ENCODE data around the gene FKBP8. TPM values are rescaled to one million over a fixed set of nuclear protein-coding genes. Genes with fewer than 3 reads are reported as not detected.

Gene FKBP8
- total and polyA plus RNA-seq, 2 of the 4 experiments (the other 2 are of a cell fraction), result 153 to 289 TPM

DNA sequence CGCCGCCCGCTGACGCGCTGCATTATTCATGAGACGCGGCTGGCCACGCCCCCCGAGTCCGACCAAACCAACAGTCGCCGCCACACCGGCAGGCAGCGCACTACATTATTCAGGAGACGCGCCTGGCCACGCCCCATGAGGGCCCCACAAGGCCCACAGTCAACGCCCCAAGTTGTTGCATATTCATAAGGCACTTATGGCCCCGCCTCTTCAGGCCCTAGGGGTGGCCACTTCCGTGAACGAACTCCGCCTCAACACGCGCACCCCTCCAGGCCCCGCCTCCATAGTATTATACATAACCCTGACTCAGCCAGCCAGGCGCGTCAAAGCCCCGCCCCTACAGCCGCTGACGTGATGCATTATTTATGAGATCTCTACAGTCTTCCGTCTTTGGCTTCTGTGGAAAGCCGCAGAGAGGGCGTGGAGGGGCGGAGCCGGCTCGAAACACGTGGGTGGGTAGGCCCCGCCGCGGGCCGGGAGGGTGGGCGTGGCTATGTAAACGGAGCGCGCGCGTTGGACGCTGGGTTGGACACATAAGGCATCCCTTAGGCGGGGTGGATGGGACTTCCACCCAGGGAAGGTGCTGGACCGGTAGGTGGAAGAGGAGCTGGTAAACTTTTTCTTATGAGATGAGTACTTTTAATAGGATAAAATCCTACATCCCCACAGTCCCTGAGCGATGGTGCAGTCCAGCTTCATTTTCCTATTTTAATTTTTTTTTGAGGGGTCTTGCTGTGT, 21.1 kb downstream of the FKBP8 start (continued):
- TF ChIP-seq RFX5 (IDR thresholded peaks at IDR 0.05; ENCODE audit: low read depth, low read length), result no peak
- TF ChIP-seq BHLHE40 (IDR thresholded peaks at IDR 0.05; ENCODE audit: low read depth, low read length), result no peak; the same call in 1 of the 2 replicates
- peak; percentile 12; the same call in 1 of the 2 replicates for TF ChIP-seq CEBPB (IDR thresholded peaks at IDR 0.05; ENCODE audit: low read depth, low read length)

DNA sequence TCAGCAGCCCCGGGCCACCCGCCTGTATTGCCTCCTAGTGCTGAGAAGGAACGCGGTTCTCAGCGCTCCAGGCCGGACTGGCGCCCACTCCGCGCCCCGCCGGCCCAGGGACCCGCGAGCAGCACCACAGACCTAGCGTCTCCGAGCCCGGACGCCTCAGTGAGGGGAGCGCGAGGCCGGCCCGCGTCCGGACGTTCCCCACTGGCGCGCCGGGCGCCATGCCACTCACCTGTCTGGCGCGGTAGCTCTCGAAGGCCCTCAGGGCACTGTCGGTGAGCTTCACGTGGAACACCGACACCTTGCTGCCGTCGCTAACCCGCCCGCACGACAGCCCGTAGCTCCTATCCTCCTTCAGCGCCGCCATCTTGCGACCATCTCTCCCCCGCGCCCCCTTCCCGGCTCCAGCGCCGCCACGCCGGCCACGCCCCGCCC, 21.7 kb downstream of the FKBP8 start, which contains the start of gene ELL:
TSS of gene ELL (minus strand) at position 379 of the 432 bp plus-strand sequence. CDS start at position 364, 15 bp downstream.
- BruUV-seq (replicated peaks), result no TSS peak
- dilution Hi-C loops (cut with HindIII; ENCODE audit: low sequenced_read_pairs, unreplicated experiment), result no loop called here

More for the DNA sequence above, 21.7 kb downstream of the FKBP8 start, which contains the start of gene ELL:
- H3K56ac ChIP-seq (ENCODE audit: extremely low read depth, insufficient read depth, low read length), result peak within 1 kb of the TSS; percentile 64
- no peaks in the 10 kb centered on the region for H3K9me3 ChIP-seq (ENCODE audit: control insufficient read depth, insufficient read depth, low read length)
- H4K8ac ChIP-seq (ENCODE audit: low read depth in 2 of 2, low read length in 2 of 2), result peak within 1 kb of the TSS; percentile 81 to 97
- DNase-seq (no peak), ATAC-seq (ENCODE audit: low read depth) (peak; percentile 0)
- H3K18ac ChIP-seq (ENCODE audit: low read depth, low read length), result peak within 1 kb of the TSS; percentile 63
- H3K27me3 ChIP-seq (ENCODE audit: control insufficient read depth, insufficient read depth, low read length), result no peaks in the 10 kb centered on the region
- peaks cover 2% of the 10 kb centered on the region; the same call in 1 of the 2 replicates for H3K4me1 ChIP-seq (ENCODE audit: control insufficient read depth, insufficient read depth, low read length)
- H2BK20ac ChIP-seq (ENCODE audit: low read depth, low read length), result 0 out of 2 replicates have a peak within 1 kb of the TSS, but pooled peaks have one; percentile 6
- H2BK120ac ChIP-seq (ENCODE audit: low read depth, low read length), result peak within 1 kb of the TSS; percentile 90
- H3K4me3 ChIP-seq (ENCODE audit: insufficient read depth, low read depth, low read length), result peak within 1 kb of the TSS; percentile 92
- peak within 1 kb of the TSS; percentile 95 for H2AFZ ChIP-seq (replicated peaks; ENCODE audit: low read length, poor library complexity)
- H2BK15ac ChIP-seq (ENCODE audit: low read depth, low read length), result peak within 1 kb of the TSS; percentile 94; the same call in 2 of the 3 replicates
- peak within 1 kb of the TSS; percentile 99 for H3K14ac ChIP-seq (replicated peaks; ENCODE audit: low read depth, low read length)
- peaks cover 39% of the 10 kb centered on the region for H4K20me1 ChIP-seq (ENCODE audit: insufficient read depth, low read length)
- H3K23ac ChIP-seq (ENCODE audit: low read depth, low read length), result peak within 1 kb of the TSS; percentile 98
- peak within 1 kb of the TSS; percentile 99 for H2AK5ac ChIP-seq (ENCODE audit: low read depth, low read length)
- H2AK9ac ChIP-seq (replicated peaks; ENCODE audit: low read depth, low read length, poor library complexity), result peak within 1 kb of the TSS; percentile 99
- H3K9ac ChIP-seq (ENCODE audit: low read depth, low read length), result peak within 1 kb of the TSS; percentile 95
- peak within 1 kb of the TSS; percentile 86 for H3K4me2 ChIP-seq (ENCODE audit: low read depth, low read length)
- ChIA-PET CTCF (no interaction called here), POLR2A (ENCODE audit: unreplicated experiment) (no interaction called here)
- no peaks in the 10 kb centered on the region for H3K36me3 ChIP-seq (ENCODE audit: control insufficient read depth, insufficient read depth, low read length)
- no peak for TF ChIP-seq NFE2L2 (IDR thresholded peaks at IDR 0.05; ENCODE audit: low read depth, low read length)
- peak; percentile 93 for TF ChIP-seq CHD1 (IDR thresholded peaks at IDR 0.05; ENCODE audit: low read depth, low read length)
- peak; percentile 98 for TF ChIP-seq POLR2A (IDR thresholded peaks at IDR 0.05; ENCODE audit: low read depth, low read length)
- TF ChIP-seq FOS (IDR thresholded peaks at IDR 0.05; ENCODE audit: low read depth, low read length), result no peak
- peak within 1 kb of the TSS; percentile 97 for H3K4ac ChIP-seq (ENCODE audit: low read depth, low read length)
- intact Hi-C loops (cut with micrococcal nuclease) (loop anchor here (1.0 kb wide), 1 partner anchor 36 kb away; the partner anchor contains the start of gene KXD1), in situ Hi-C loops (cut with MboI; ENCODE audit: low sequenced_read_pairs) (no loop called here)
- H2BK5ac ChIP-seq (ENCODE audit: low read depth, low read length, poor library complexity, severe bottlenecking), result peak within 1 kb of the TSS; percentile 96
- peak within 1 kb of the TSS; percentile 56 for H4K5ac ChIP-seq (ENCODE audit: low read depth, low read length)
- H3K9me1 ChIP-seq (ENCODE audit: insufficient read depth, low read length), result peaks cover 12% of the 10 kb centered on the region
- 0% methylated on average over 15 of the region's 52 CpGs; no CpG with 5 or more reads in 1 of the 2 experiments for whole genome bisulfite sequencing, 2 experiments (ENCODE audit: extremely low coverage in 2 of 2, insufficient read length in 1 of 2)
- peak within 1 kb of the TSS; percentile 97 for H4K91ac ChIP-seq (ENCODE audit: insufficient read depth, low read depth, low read length)
- H3K27ac ChIP-seq (ENCODE audit: insufficient read depth, low read length), result peak within 1 kb of the TSS; percentile 94
- H3K79me1 ChIP-seq (ENCODE audit: low read depth in 1 of 2, low read length in 2 of 2), result peaks cover 0 to 36% of the 10 kb centered on the region in 2 experiments; a peak in 2 of 4 replicates

All from IMR-90 (cell line).